Fibroblast of villous mesenchyme (primary cell): ENCODE results near the gene GPR137C. TPM values are rescaled to one million over a fixed set of nuclear protein-coding genes. Genes with fewer than 3 reads are reported as not detected.

Experiments used
- DNase-seq: peaks from one replicate; pipeline ENCODE4 v3.0.0-alpha.2; 2010; ENCODE audit warnings: low read depth
- H3K4me3 ChIP-seq: 2 replicates; pipeline ENCODE4 v1.5.1; 2011; ENCODE audit warnings: low read depth, mild to moderate bottlenecking, low read length
- CTCF ChIP-seq: IDR thresholded peaks from 2 replicates; pipeline ENCODE4 v1.5.1; 2012; ENCODE audit warnings: low read depth, mild to moderate bottlenecking, low read length; ENCODE audit not compliant: insufficient read depth
- total RNA-seq: library from RNA; depleted of rRNA; stranded (reverse); fragments of >200 nt; gene quantifications from 2 replicates; pipeline ENCODE4 v1.2.3, GENCODE V29; 2012

GPR137C gene
- total RNA-seq, 1 donor, result 0.43 TPM

- TF ChIP-seq CTCF, result no peak
- DNase-seq, result no peak
- no peak overlapping the region for H3K4me3 ChIP-seq
These were observed 44.2 kb downstream of the GPR137C start for GRCh38 chr14:52596861-52597260.

DNA sequence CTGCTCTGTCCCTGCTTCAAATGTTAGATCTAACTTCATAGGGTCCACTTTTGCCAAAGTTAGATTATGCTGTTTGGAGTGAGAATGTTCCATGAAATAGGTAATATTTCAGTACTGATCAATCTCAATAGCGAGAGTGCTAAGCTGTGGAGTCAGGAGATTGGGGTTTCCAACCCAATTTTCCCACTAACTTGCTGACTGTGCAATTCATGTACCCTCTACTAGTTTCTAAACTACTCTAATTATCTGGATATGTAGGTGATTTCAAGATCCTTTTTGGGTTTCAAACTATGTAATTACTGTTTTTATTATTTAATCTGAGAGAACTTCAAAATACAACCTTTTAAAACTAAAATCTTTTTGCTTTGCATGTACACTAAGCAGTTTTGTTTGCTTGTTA is 45.9 kb downstream of the GPR137C start:
- no peak overlapping the region for H3K4me3 ChIP-seq
- DNase-seq, result no peak
- TF ChIP-seq CTCF, result no peak

GRCh38 chr14:52599974-52600373 is 47.3 kb downstream of the GPR137C start:
- no peak overlapping the region for H3K4me3 ChIP-seq
- no peak for TF ChIP-seq CTCF

GRCh38 chr14:52602131-52602530 is 49.5 kb downstream of the GPR137C start:
- no peak for TF ChIP-seq CTCF
- H3K4me3 ChIP-seq, result no peak overlapping the region
- no peak for DNase-seq

More at GRCh38 chr14:52599974-52600373, 47.3 kb downstream of the GPR137C start:
- DNase-seq, result no peak

GRCh38 chr14:52607061-52607460 is 54.4 kb downstream of the GPR137C start:
- no peak for TF ChIP-seq CTCF
- no peak overlapping the region for H3K4me3 ChIP-seq
- no peak for DNase-seq

- no peak for DNase-seq
- no peak for TF ChIP-seq CTCF
These were observed 56.9 kb downstream of the GPR137C start for GRCh38 chr14:52609445-52610044.

GRCh38 chr14:52610187-52610586 is 57.6 kb downstream of the GPR137C start:
- DNase-seq, result no peak
- TF ChIP-seq CTCF, result no peak
- H3K4me3 ChIP-seq, result no peak overlapping the region

More at GRCh38 chr14:52609445-52610044, 56.9 kb downstream of the GPR137C start:
- no peak overlapping the region for H3K4me3 ChIP-seq
